K562 (cell line): ENCODE measurements around the gene POLN. TPM values are rescaled to one million over a fixed set of nuclear protein-coding genes. Genes with fewer than 3 reads are reported as not detected.

Experiments
- CUX1 ChIP-seq: fragments of 200-800 bp; sonication (Bioruptor generic); IDR thresholded peaks from 2 replicates; pipeline ENCODE4 v1.6.1; 2016; ENCODE audit warnings: missing genetic modification characterization, missing compliant biosample characterization
- FIP1L1 ChIP-seq: fragments of 200-400 bp; formaldehyde crosslinking; IDR thresholded peaks from 2 replicates; pipeline ENCODE4 v1.6.1; 2018; ENCODE audit warnings: mild to moderate bottlenecking, low read depth, low read length; ENCODE audit not compliant: poor library complexity, severe bottlenecking
- GTF2F1 ChIP-seq: IDR thresholded peaks from 2 replicates; pipeline ENCODE4 v1.6.1; 2011; ENCODE audit warnings: low read depth, low read length, improper control_type of control experiment
- ID3 ChIP-seq, 2 experiments: fragments of 250-450 bp in 1 of 2; fragments of 450-650 bp in 1 of 2; sonication (Bioruptor Pico) in 1 of 2; IDR thresholded peaks; 2 replicates each; pipeline versions ENCODE4 v1.6.1 to v1.8.0; 2016 to 2021; ENCODE audit warnings: mild to moderate bottlenecking in 2 of 2, moderate library complexity in 2 of 2, missing compliant biosample characterization in 1 of 2, missing genetic modification characterization in 1 of 2
- IRF1 ChIP-seq: sonication (generic); formaldehyde crosslinking; IDR thresholded peaks from 2 replicates; pipeline ENCODE4 v1.8.0; 2022; ENCODE audit warnings: missing genetic modification reagents, mild to moderate bottlenecking, borderline replicate concordance
- KDM2B ChIP-seq: fragments of 250-450 bp; sonication (Bioruptor Pico); IDR thresholded peaks from 2 replicates; pipeline ENCODE4 v1.8.0; 2021; ENCODE audit warnings: mild to moderate bottlenecking, moderate library complexity
- MCM7 ChIP-seq, 2 experiments: fragments of 450-650 bp; IDR thresholded peaks; 2 replicates each; pipeline ENCODE4 v1.6.1; 2016 to 2018
- PBX2 ChIP-seq, 2 experiments: IDR thresholded peaks in 1 of 2; conservative IDR thresholded peaks in 1 of 2; 2 replicates each; pipeline ENCODE4 v1.6.1; 2016; ENCODE audit warnings: low read depth in 2 of 2, mild to moderate bottlenecking in 1 of 2, missing compliant biosample characterization in 1 of 2, missing genetic modification characterization in 1 of 2, moderate library complexity in 1 of 2
- TEAD2 ChIP-seq: fragments of 450-650 bp; IDR thresholded peaks from 2 replicates; pipeline ENCODE4 v1.6.1; 2016; ENCODE audit warnings: missing genetic modification characterization, control low read depth, missing compliant biosample characterization
- polyA plus RNA-seq, 8 experiments: library from polyadenylated mRNA; depleted of rRNA in 4 of 8; stranded (reverse) in 5 of 8; unstranded in 3 of 8; fragments of >200 nt; fragmentation: Nextera tagmentation in 2 of 8; fragmentation: Illumina TruSeq in 1 of 8; extraction: Ambion mirVana in 2 of 8; extraction: Trizol in 1 of 8; gene quantifications; 2 replicates each; pipeline versions ENCODE4 v1.2.1 to v1.2.3, GENCODE V29; 2011 to 2014; ENCODE audit warnings: inconsistent platforms in 1 of 8, missing spikeins in 1 of 8
- total RNA-seq, 7 experiments: library from RNA; depleted of rRNA in 6 of 7; stranded (reverse); fragments of >200 nt in 6 of 7; fragmentation: Illumina TruSeq in 2 of 7; extraction: Trizol in 2 of 7; gene quantifications; 2 replicates each; pipeline versions ENCODE4 v1.2.1 to v1.2.3, GENCODE V29; 2011 to 2021; ENCODE audit warnings: low replicate concordance in 1 of 7

POLN gene
- total and polyA plus RNA-seq, 9 of the 15 experiments (the other 6 are each of a cell fraction or from before 2014, with no cell fraction given), result 0.08 to 0.91 (median 0.32) TPM

- TF ChIP-seq CUX1 (CRISPR knock-in tag) (no peak), MCM7 (IDR thresholded peaks at IDR 0.05) (no peak), FIP1L1 (no peak), GTF2F1 (no peak), IRF1 (CRISPR knock-in tag) (no peak), KDM2B (no peak), ID3 (CRISPR knock-in tag; IDR thresholded peaks at IDR 0.05) (no peak), ID3 (tag; IDR thresholded peaks at IDR 0.05) (no peak), PBX2 (CRISPR knock-in tag; IDR thresholded peaks at IDR 0.05; ENCODE audit: low read depth) (no peak), PBX2 (tag; conservative IDR thresholded peaks at IDR 0.05; ENCODE audit: low read depth) (no peak), TEAD2 (tag) (no peak)
- TF ChIP-seq, all 486 proteins: peak for 0
Observed at GRCh38 chr4:2066011-2066551, 175.8 kb downstream of the POLN start (continued).
